Calu3 (cell line): Measurements from ENCODE around the gene CTNND1. TPM values are rescaled to one million over a fixed set of nuclear protein-coding genes. Genes with fewer than 3 reads are reported as not detected.

ENCODE experiments used
- BruUV-seq: library from RNA; stranded (reverse); fragments of 400-500 nt; replicated peaks from 2 replicates; lab custom pipeline; 2021; lab: Mats Ljungman, UMichigan
- CTCF ChIA-PET: fragments of 300-600 bp; sonication (Branson Sonifier 250); formaldehyde crosslinking; loops from one replicate; lab custom pipeline; 2022; ENCODE audit warnings: antibody characterized with exemption; lab: Charles Lee
- DNase-seq: peaks from one replicate; pipeline ENCODE4 v3.0.0; 2022
- H3K27ac Mint-ChIP-seq: one replicate; pipeline ENCODE4 v1.8.0; 2022; ENCODE audit warnings: mixed read lengths; ENCODE audit not compliant: unreplicated experiment
- H3K27me3 Mint-ChIP-seq: one replicate; pipeline ENCODE4 v1.8.0; 2022; ENCODE audit warnings: mixed read lengths; ENCODE audit not compliant: unreplicated experiment
- H3K36me3 Mint-ChIP-seq: one replicate; pipeline ENCODE4 v1.8.0; 2022; ENCODE audit warnings: mild to moderate bottlenecking, moderate library complexity, mixed read lengths; ENCODE audit not compliant: insufficient read depth, unreplicated experiment
- H3K4me1 Mint-ChIP-seq: one replicate; pipeline ENCODE4 v1.8.0; 2022; ENCODE audit warnings: mild to moderate bottlenecking, low read depth, mixed read lengths; ENCODE audit not compliant: unreplicated experiment
- H3K4me3 Mint-ChIP-seq: one replicate; pipeline ENCODE4 v1.8.0; 2022; ENCODE audit warnings: mild to moderate bottlenecking, low read depth, moderate library complexity, mixed read lengths; ENCODE audit not compliant: unreplicated experiment
- H3K9me3 Mint-ChIP-seq: one replicate; pipeline ENCODE4 v1.8.0; 2022; ENCODE audit warnings: low read depth, mixed read lengths; ENCODE audit not compliant: unreplicated experiment
- CTCF ChIP-seq: fragments of 200-600 bp; IDR thresholded peaks from one replicate; pipeline ENCODE4 v1.8.0; 2022; ENCODE audit warnings: antibody characterized with exemption; ENCODE audit not compliant: unreplicated experiment
- intact Hi-C: fragments of 100-400 bp; cut with micrococcal nuclease; formaldehyde crosslinking; loops from one replicate; pipeline ENCODE4 v1.10.0; 2022; ENCODE audit not compliant: unreplicated experiment
- total RNA-seq: library from RNA; stranded (reverse); gene quantifications from 2 replicates; pipeline ENCODE4 v1.2.3, GENCODE V29; 2022

The CTNND1 gene
- total RNA-seq, 1 experiment from 2014 or later = 323 TPM

- peaks cover 57% of the 10 kb centered on the region for H3K4me1 Mint-ChIP-seq
- H3K36me3 Mint-ChIP-seq = peaks cover 96% of the 10 kb centered on the region
- peak overlapping the region; percentile 11 for H3K4me3 Mint-ChIP-seq
- peak; percentile 40 for DNase-seq
- CTCF ChIA-PET = interaction anchor here (0.6 to 3.5 kb wide), 15 partner anchors 9 to 486 kb away, joined by 3 to 55 read pairs (median 6); partner anchors contain the start of genes BTBD18, CTNND1, MED19 and SELENOH
- no peaks in the 10 kb centered on the region for H3K9me3 Mint-ChIP-seq
- peak overlapping the region; percentile 43 for H3K27ac Mint-ChIP-seq
- BruUV-seq = no TSS peak
- TF ChIP-seq CTCF = peak; percentile 72
- intact Hi-C loops = no loop called here
- no peaks in the 10 kb centered on the region for H3K27me3 Mint-ChIP-seq
These were observed 39.0 kb downstream of the CTNND1 start for GRCh38 chr11:57800444-57801182.

- TF ChIP-seq CTCF = no peak
- peaks cover 54% of the 10 kb centered on the region for H3K4me1 Mint-ChIP-seq
- peaks cover 96% of the 10 kb centered on the region for H3K36me3 Mint-ChIP-seq
- peak overlapping the region; percentile 43 for H3K27ac Mint-ChIP-seq
- peak overlapping the region; percentile 11 for H3K4me3 Mint-ChIP-seq
- no peaks in the 10 kb centered on the region for H3K9me3 Mint-ChIP-seq
- CTCF ChIA-PET = interaction anchor here (0.8 to 3.5 kb wide), 12 partner anchors 10 to 485 kb away, joined by 3 to 55 read pairs (median 6); partner anchors contain the start of genes BTBD18, CTNND1 and SELENOH
- H3K27me3 Mint-ChIP-seq = no peaks in the 10 kb centered on the region
- no TSS peak for BruUV-seq
- intact Hi-C loops = no loop called here
- DNase-seq = no peak
These were observed 39.5 kb downstream of the CTNND1 start for GRCh38 chr11:57801183-57801485.

DNA sequence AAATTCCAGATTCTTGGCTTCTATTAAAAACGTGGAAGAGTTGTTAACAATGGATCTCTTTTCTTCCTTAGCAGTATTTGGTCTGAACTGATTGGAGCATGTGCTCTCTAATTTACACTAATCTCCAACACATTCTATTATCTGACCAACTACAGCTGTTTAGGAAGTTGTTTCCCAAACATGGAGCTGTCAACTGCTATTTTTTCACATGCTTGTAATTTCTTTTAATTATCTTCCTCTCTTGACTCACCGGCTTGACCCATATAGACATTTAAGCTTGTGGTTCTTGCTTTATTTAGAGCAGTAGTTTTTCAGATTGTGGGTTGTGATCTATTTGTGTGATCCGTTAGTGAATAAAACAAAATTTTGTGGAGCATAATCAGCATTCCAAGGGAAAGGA is 40.8 kb downstream of the CTNND1 start:
- H3K9me3 Mint-ChIP-seq = no peaks in the 10 kb centered on the region
- H3K36me3 Mint-ChIP-seq = peaks cover 94% of the 10 kb centered on the region
- intact Hi-C loops = no loop called here
- no peak overlapping the region for H3K4me3 Mint-ChIP-seq
- TF ChIP-seq CTCF = no peak
- no TSS peak for BruUV-seq
- H3K27me3 Mint-ChIP-seq = no peaks in the 10 kb centered on the region
- no peak overlapping the region for H3K27ac Mint-ChIP-seq
- DNase-seq = no peak
- CTCF ChIA-PET = no interaction called here
- peaks cover 52% of the 10 kb centered on the region for H3K4me1 Mint-ChIP-seq

- Mint-ChIP-seq H3K27me3 (no peaks in the 10 kb centered on the region), H3K36me3 (peaks cover 89% of the 10 kb centered on the region), H3K9me3 (no peaks in the 10 kb centered on the region), H3K4me1 (peaks cover 33% of the 10 kb centered on the region), H3K27ac (peak overlapping the region; percentile 31), H3K4me3 (no peak overlapping the region)
- CTCF ChIA-PET = no interaction called here
- no peak for DNase-seq
- BruUV-seq = no TSS peak
- intact Hi-C loops = no loop called here
- TF ChIP-seq CTCF = no peak
These were observed 42.9 kb downstream of the CTNND1 start for GRCh38 chr11:57804466-57804865.
